IMR-90 (cell line): ENCODE data around the gene TVP23B. TPM values are rescaled to one million over a fixed set of nuclear protein-coding genes. Genes with fewer than 3 reads are reported as not detected.
"Not testable (repeated sequence)": the region's sequence is repeated elsewhere in the genome, so short reads cannot be mapped to it uniquely, and the experiment has no call there.

Experiments
- ATAC-seq: fragments of 200-7000 bp; cut with Tn5 transposase; 2 replicates; pipeline ENCODE4 v1.9.1; 2020; ENCODE audit warnings: low read depth, mild to moderate bottlenecking, moderate library complexity
- BruUV-seq: library from RNA; stranded (reverse); fragments of 400-500 nt; replicated peaks from 2 replicates; lab custom pipeline; 2021; lab: Mats Ljungman, UMichigan
- CTCF ChIA-PET: fragments of 300-600 bp; formaldehyde crosslinking; extraction: SDS; loops from one replicate; lab custom pipeline; 2021; ENCODE audit warnings: antibody characterized with exemption; lab: Yijun Ruan, JAX
- POLR2A ChIA-PET: fragments of 300-600 bp; sonication (Branson Sonifier 250); formaldehyde crosslinking; loops from one replicate; lab custom pipeline; 2022; ENCODE audit warnings: antibody characterized with exemption; ENCODE audit not compliant: unreplicated experiment; lab: Charles Lee
- DNase-seq: peaks from one replicate; pipeline ENCODE4 v3.0.0; 2013
- H2AFZ ChIP-seq: replicated peaks from 2 replicates; pipeline ENCODE3; 2013; ENCODE audit warnings: low read length, mild to moderate bottlenecking; ENCODE audit not compliant: poor library complexity
- H2AK5ac ChIP-seq: 2 replicates; pipeline ENCODE4 v1.6.1; 2013; ENCODE audit warnings: low read depth, low read length, inconsistent platforms
- H2AK9ac ChIP-seq: replicated peaks from 2 replicates; pipeline ENCODE3; 2013; ENCODE audit warnings: mild to moderate bottlenecking, low read depth, low read length, moderate library complexity; ENCODE audit not compliant: poor library complexity
- H2BK120ac ChIP-seq: 2 replicates; pipeline ENCODE4 v1.6.1; 2013; ENCODE audit warnings: low read depth, low read length, inconsistent platforms
- H2BK15ac ChIP-seq: 3 replicates; pipeline ENCODE4 v1.6.1; 2013; ENCODE audit warnings: low read depth, low read length, inconsistent platforms
- H2BK20ac ChIP-seq: 2 replicates; pipeline ENCODE4 v1.6.1; 2013; ENCODE audit warnings: low read depth, mild to moderate bottlenecking, inconsistent platforms, low read length, moderate library complexity
- H2BK5ac ChIP-seq: 2 replicates; pipeline ENCODE4 v1.6.1; 2013; ENCODE audit warnings: mild to moderate bottlenecking, low read depth, low read length, inconsistent platforms; ENCODE audit not compliant: poor library complexity, severe bottlenecking
- H3K14ac ChIP-seq: replicated peaks from 2 replicates; pipeline ENCODE4 v1.6.1; 2013; ENCODE audit warnings: low read depth, low read length, inconsistent platforms
- H3K18ac ChIP-seq: 2 replicates; pipeline ENCODE4 v1.6.1; 2013; ENCODE audit warnings: low read depth, low read length, control low read depth
- H3K23ac ChIP-seq: 2 replicates; pipeline ENCODE4 v1.6.1; 2013; ENCODE audit warnings: low read depth, low read length, inconsistent platforms
- H3K27ac ChIP-seq: 2 replicates; pipeline ENCODE4 v1.5.1; 2013; ENCODE audit warnings: mild to moderate bottlenecking, control low read depth, low read length; ENCODE audit not compliant: insufficient read depth
- H3K27me3 ChIP-seq: 2 replicates; pipeline ENCODE4 v1.6.1; 2013; ENCODE audit warnings: low read length; ENCODE audit not compliant: control insufficient read depth, insufficient read depth
- H3K36me3 ChIP-seq: 2 replicates; pipeline ENCODE4 v1.6.1; 2013; ENCODE audit warnings: low read length, mixed read lengths; ENCODE audit not compliant: control insufficient read depth, insufficient read depth
- H3K4ac ChIP-seq: 2 replicates; pipeline ENCODE4 v1.6.1; 2013; ENCODE audit warnings: low read depth, low read length, inconsistent platforms
- H3K4me1 ChIP-seq: 2 replicates; pipeline ENCODE4 v1.6.1; 2013; ENCODE audit warnings: low read length, mixed read lengths; ENCODE audit not compliant: control insufficient read depth, insufficient read depth
- H3K4me2 ChIP-seq: 2 replicates; pipeline ENCODE4 v1.6.1; 2013; ENCODE audit warnings: low read depth, mild to moderate bottlenecking, control low read depth, low read length, moderate library complexity
- H3K4me3 ChIP-seq: 2 replicates; pipeline ENCODE4 v1.5.1; 2013; ENCODE audit warnings: low read depth, mild to moderate bottlenecking, control low read depth, low read length, moderate library complexity; ENCODE audit not compliant: insufficient read depth
- H3K56ac ChIP-seq: 2 replicates; pipeline ENCODE4 v1.6.1; 2013; ENCODE audit warnings: low read length, inconsistent platforms; ENCODE audit not compliant: insufficient read depth; ENCODE audit errors: extremely low read depth
- H3K79me1 ChIP-seq, 2 experiments: 2 replicates each; pipeline ENCODE4 v1.6.1; 2013; ENCODE audit warnings: low read length in 2 of 2, inconsistent platforms in 1 of 2, low read depth in 1 of 2
- H3K9ac ChIP-seq: 2 replicates; pipeline ENCODE4 v1.6.1; 2013; ENCODE audit warnings: low read depth, low read length, control low read depth
- H3K9me1 ChIP-seq: 2 replicates; pipeline ENCODE4 v1.6.1; 2013; ENCODE audit warnings: low read length, inconsistent platforms; ENCODE audit not compliant: insufficient read depth
- H3K9me3 ChIP-seq: 2 replicates; pipeline ENCODE4 v1.6.1; 2013; ENCODE audit warnings: low read length; ENCODE audit not compliant: control insufficient read depth, insufficient read depth
- H4K20me1 ChIP-seq: 2 replicates; pipeline ENCODE4 v1.6.1; 2013; ENCODE audit warnings: low read length, inconsistent platforms; ENCODE audit not compliant: insufficient read depth
- H4K5ac ChIP-seq: 2 replicates; pipeline ENCODE4 v1.6.1; 2013; ENCODE audit warnings: mild to moderate bottlenecking, low read depth, low read length, control low read depth
- H4K8ac ChIP-seq, 2 experiments: 2 replicates each; pipeline ENCODE4 v1.6.1; 2013; ENCODE audit warnings: low read depth in 2 of 2, low read length in 2 of 2, control low read depth in 1 of 2, inconsistent platforms in 1 of 2
- H4K91ac ChIP-seq: 2 replicates; pipeline ENCODE4 v1.6.1; 2013; ENCODE audit warnings: low read depth, low read length, inconsistent platforms; ENCODE audit not compliant: insufficient read depth
- WGBS, 2 experiments: methylation state at CpG; one replicate each; pipeline versions ENCODE4 v1.1.5 to v1.1.7; 2013; ENCODE audit warnings: missing lambda C conversion rate in 2 of 2; ENCODE audit not compliant: insufficient read length in 1 of 2; ENCODE audit errors: extremely low coverage in 2 of 2; 5-methylcytosine and 5-hydroxymethylcytosine counted together
- dilution Hi-C: fragments of 300-500 bp; cut with HindIII; formaldehyde crosslinking; loops from one replicate; pipeline ENCODE4 v1.14.3; 2018; ENCODE audit warnings: low sequenced_read_pairs; ENCODE audit not compliant: unreplicated experiment
- in situ Hi-C: fragments of 300-500 bp; cut with MboI; formaldehyde crosslinking; loops from 3 replicates; pipeline ENCODE4 v1.14.3; 2019; ENCODE audit warnings: low sequenced_read_pairs, inconsistent platforms, mixed read lengths
- intact Hi-C: fragments of 100-400 bp; cut with micrococcal nuclease; formaldehyde crosslinking; loops from 2 replicates; pipeline ENCODE4 v1.10.0; 2022
- polyA plus RNA-seq, 3 experiments: library from polyadenylated mRNA; depleted of rRNA; stranded (reverse); fragments of >200 nt; gene quantifications; 2 replicates each; pipeline ENCODE4 v1.2.3, GENCODE V29; 2012; ENCODE audit warnings: low replicate concordance in 1 of 3
- total RNA-seq: library from RNA; depleted of rRNA; stranded (reverse); fragments of >200 nt; gene quantifications from 2 replicates; pipeline ENCODE4 v1.2.3, GENCODE V29; 2012

Gene TVP23B
- total and polyA plus RNA-seq, 2 of the 4 experiments (the other 2 are of a cell fraction), result 30.9 to 35.7 TPM

DNA sequence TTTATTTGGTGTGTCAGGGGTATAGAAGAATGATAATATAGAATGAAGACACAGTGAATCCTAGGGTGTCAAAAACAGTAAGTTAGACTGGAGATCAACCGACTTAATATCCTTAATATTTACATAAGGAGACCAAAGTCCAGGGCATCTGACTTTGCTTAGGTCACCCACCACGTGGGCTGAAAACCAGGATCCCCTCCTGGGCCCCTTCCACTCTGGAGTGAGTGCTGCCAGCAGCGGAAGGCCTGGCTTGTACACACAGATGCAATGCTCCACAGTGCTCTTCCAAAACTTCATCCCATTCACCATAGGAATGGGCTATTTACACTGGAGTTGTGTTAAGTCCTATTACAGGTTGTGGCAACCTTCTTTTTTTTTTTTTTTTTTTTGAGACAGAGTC, 34.4 kb upstream of the TVP23B start:
- H3K27me3 ChIP-seq, H3K56ac ChIP-seq, H3K79me1 ChIP-seq, BruUV-seq, CTCF ChIA-PET, H2BK15ac ChIP-seq, intact Hi-C loops, H3K4me3 ChIP-seq, ATAC-seq, H3K9me1 ChIP-seq, H3K9ac ChIP-seq, H2BK5ac ChIP-seq, H2AFZ ChIP-seq, H2BK20ac ChIP-seq, DNase-seq, H3K4me1 ChIP-seq, H3K23ac ChIP-seq, POLR2A ChIA-PET, H3K4me2 ChIP-seq, H3K4ac ChIP-seq, H2BK120ac ChIP-seq, H3K14ac ChIP-seq, H3K36me3 ChIP-seq, H4K20me1 ChIP-seq, H4K91ac ChIP-seq, H2AK9ac ChIP-seq, H3K9me3 ChIP-seq, H2AK5ac ChIP-seq, H3K27ac ChIP-seq, H4K5ac ChIP-seq, H3K18ac ChIP-seq, H4K8ac ChIP-seq, dilution Hi-C loops, in situ Hi-C loops: not testable (repeated sequence)
- no CpG with 5 or more reads among the region's 3 CpGs for WGBS, 2 experiments

DNA sequence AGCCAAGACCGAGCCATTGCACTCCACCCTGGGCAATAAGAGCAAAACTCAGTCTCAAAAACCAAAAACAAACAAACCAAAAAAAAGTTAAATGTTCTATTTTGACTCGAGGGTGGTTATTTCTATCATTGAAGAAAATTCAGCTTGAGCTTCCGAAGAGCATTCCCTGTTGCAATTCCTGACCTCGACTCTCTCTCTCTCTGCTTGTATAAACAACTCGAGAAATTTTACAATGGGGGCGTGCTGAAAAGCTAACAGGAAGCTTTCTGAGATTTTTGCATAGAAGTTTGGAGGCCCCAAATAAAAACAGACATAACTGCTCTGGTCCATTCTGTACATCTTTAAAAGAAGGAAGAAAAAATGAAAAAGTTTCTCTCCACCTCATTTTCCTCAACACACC, 33.5 kb upstream of the TVP23B start:
- H3K27ac ChIP-seq, H4K91ac ChIP-seq, H2AK5ac ChIP-seq, H4K5ac ChIP-seq, H3K23ac ChIP-seq, H3K4me3 ChIP-seq, in situ Hi-C loops, H2BK20ac ChIP-seq, H3K4me1 ChIP-seq, dilution Hi-C loops, H3K14ac ChIP-seq, H3K79me1 ChIP-seq, BruUV-seq, ATAC-seq, H2BK5ac ChIP-seq, H2BK120ac ChIP-seq, H4K20me1 ChIP-seq, H4K8ac ChIP-seq, H3K9me1 ChIP-seq, H3K27me3 ChIP-seq, H3K9ac ChIP-seq, H2AK9ac ChIP-seq, intact Hi-C loops, H3K56ac ChIP-seq, H2AFZ ChIP-seq, POLR2A ChIA-PET, H3K18ac ChIP-seq, H3K4me2 ChIP-seq, H2BK15ac ChIP-seq, H3K9me3 ChIP-seq, CTCF ChIA-PET, H3K36me3 ChIP-seq, H3K4ac ChIP-seq: not testable (repeated sequence)
- no CpG with 5 or more reads among the region's 6 CpGs for WGBS, 2 experiments
- peak; percentile 25 for DNase-seq
